A204.1 (cell line): ENCODE data around the gene L3MBTL4.

Experiments
- FAIRE-seq: peaks from 2 replicates; lab custom pipeline; 2012; peaks lifted over from hg19 to GRCh38; lab: Jason Lieb, UNC

L3MBTL4 gene

DNA sequence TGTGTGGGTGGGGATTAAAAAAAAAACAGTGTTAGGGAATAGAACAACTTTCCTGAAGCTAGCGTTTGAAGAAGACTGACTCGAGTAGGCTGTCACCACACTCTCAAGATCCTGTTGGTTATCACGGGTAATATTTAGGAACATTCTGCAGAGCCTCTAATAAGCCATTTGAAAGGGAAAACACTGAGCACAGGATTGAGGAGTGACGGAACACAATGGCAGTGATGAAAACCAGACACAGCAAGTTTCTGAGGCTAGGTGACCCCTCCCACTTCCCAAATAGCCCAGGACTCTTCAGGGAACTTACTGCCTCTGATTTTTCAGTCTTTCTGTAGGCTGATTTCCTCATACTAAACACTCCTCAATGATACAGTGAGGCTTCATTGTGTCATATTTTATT lies 431.2 kb downstream of the L3MBTL4 start:
- FAIRE-seq: no peak

- no peak for FAIRE-seq
Measured at GRCh38 chr18:5982332-5982731, 432.4 kb downstream of the L3MBTL4 start.

- FAIRE-seq: no peak
Measured at GRCh38 chr18:5980721-5981120, 434.0 kb downstream of the L3MBTL4 start.

DNA sequence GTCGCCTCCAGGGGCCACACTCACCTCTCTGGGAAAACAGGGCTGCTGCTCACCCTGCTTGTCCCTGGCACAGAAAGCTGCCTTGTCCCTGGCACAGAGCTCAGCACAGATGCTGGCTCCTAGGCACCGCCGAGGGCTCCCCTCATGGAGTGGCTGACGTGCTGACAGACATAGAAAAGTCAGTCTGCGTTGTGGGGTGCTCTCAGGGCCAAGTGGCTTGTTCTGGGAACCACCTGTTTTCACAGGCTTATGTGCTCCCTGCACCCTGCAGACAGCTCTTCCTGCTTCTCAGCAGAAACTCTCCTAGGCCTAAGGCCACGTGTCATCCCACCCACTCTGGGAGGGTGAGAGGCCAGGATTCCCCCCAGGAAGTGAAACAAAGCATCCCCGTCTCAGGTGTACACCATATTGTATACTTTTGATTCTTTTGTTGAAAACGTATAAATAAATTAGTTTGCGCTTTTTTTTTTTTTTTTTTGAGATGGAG lies 434.7 kb downstream of the L3MBTL4 start:
- no peak for FAIRE-seq

- no peak for FAIRE-seq
Measured at GRCh38 chr18:5979176-5979888, 435.4 kb downstream of the L3MBTL4 start.

DNA sequence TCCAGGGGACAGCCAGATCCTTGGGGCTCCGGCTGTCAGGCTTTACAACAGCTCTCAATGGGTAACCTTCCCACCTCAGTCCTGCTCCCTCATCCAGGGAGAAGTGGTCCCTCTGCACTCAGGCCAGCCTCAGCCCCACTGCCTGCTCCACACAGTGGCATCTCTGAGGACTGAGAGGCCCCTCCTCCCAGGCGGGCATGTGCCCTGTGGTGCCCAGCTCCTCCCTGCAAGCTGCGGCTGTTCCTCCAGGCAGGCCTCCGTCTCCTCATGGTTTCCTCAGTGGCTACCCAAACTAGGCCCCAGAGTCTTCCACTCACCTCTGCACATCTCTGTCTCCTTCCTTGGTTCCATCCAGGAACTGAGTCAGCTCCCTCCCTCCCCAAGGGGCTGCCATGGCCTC lies 437.7 kb downstream of the L3MBTL4 start:
- FAIRE-seq: no peak

- FAIRE-seq: no peak
Measured at GRCh38 chr18:5975111-5976002, 439.4 kb downstream of the L3MBTL4 start.

GRCh38 chr18:5974696-5975095 lies 440.0 kb downstream of the L3MBTL4 start:
- FAIRE-seq: no peak

DNA sequence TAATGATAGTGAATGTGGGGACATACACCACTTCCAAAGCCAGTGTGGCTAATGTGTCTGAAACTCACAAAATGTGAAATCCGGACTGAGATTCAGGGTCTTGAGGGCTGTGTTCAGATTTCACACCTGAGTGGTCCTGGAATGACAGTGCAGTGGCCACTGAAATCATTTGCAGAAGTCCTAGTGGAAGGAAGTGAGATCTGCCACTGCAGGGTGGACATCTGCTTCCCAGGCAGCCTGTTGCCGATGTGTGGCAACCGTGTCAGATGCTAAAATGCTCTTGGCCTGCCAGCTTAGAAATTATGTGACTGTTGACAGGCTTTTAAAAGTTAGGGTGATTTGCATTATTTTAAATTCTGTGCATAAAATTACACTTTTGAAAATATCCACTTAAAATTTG lies 441.6 kb downstream of the L3MBTL4 start:
- FAIRE-seq: no peak

- FAIRE-seq: no peak
Measured at GRCh38 chr18:5972298-5972697, 442.4 kb downstream of the L3MBTL4 start.

DNA sequence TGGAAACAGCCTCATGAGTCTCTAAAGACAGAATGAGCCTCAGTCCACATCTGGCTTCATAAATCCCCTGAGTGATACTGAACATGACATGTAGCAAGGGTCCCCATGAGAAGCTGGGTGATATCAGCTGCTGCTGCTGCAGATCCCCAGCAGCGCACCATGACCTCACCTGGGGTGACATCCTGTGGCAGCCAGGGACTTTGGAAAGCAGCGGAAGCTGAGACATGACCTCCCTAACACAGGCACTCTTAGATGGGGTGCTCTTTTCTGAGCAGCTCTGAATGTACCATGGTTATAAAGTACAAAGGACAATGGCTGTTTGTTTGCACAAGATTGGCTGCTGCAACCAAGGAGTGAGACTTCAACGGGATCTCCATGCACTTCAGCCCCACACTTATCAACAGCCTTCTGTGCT lies 444.7 kb downstream of the L3MBTL4 start:
- no peak for FAIRE-seq

- no peak for FAIRE-seq
Measured at GRCh38 chr18:5969355-5969988, 445.2 kb downstream of the L3MBTL4 start.

DNA sequence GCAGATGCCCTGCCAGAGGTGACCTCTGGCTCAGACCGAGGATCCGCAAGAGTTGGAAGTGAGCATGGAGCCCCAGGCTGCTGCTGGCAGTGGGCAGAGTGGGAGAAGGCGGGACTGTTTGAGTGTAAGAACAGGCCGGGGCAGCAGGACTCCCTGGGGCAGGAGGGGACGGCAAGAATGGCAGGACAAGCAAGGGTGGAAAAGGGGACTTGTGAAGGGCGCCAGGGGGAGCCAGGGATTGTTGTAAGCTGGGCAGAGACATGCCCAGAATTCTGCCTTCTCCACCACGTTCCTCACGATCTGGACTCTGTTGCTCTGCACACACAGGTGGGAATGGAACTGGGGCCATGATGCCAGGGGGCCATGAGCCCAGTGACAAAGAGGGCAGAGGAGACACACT lies 447.0 kb downstream of the L3MBTL4 start:
- FAIRE-seq: no peak

DNA sequence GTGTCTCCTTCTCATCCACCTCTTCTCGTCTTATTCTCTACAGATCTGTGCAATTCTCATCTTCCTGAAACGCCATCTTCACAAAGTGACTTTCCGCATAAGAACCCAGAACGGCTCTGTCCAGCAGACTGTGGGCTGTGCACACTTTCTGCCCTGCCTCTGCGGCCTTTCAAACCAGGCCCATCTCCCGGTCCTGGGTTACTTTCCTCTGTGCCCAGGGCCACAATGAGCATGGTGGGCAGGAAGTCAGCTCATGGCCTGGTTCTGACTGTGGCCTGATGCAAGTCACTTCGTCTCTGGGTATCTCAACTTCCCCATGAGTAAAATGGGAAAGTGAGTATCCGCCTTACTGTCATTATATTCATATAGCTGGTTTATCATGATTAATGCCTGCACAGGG lies 447.7 kb downstream of the L3MBTL4 start:
- FAIRE-seq: no peak

DNA sequence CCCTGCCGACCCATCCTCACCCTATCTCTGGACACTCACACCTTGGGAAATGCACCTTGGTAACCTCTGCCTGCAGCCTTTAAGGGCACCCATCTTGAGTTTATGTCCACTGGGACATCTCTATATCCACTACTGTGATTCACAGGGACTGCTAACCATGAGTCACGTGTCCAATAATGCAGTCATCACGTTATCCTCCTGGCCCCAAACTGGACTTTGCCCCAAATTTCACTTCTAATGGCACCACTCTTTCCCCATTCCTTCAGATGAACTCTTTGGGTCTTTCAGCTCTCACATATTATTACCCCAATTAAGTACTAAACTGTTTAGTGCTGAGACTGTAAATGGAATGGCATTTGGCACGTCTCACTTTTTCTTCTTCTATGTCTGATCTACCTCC lies 448.2 kb downstream of the L3MBTL4 start:
- no peak for FAIRE-seq

DNA sequence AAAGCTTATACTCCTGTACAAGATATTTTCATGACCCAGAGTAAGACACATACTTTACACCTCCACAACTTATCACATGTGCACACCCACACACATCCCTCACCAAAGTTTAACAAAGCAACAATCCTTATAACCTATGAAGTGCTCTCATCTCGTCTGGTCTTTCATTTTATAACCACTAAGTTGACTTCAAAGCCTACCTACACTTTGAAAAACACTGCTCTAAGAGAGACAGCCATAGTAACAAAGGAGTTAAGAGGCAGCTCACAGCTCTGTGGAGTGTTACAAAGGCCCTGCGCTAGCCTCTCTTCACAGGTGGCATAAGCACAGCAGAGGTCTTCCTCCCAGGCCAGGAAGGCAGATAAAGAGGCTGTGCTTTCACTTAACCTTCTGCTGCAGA lies 449.7 kb downstream of the L3MBTL4 start:
- no peak for FAIRE-seq

GRCh38 chr18:5964596-5964995 lies 450.1 kb downstream of the L3MBTL4 start:
- FAIRE-seq: no peak

DNA sequence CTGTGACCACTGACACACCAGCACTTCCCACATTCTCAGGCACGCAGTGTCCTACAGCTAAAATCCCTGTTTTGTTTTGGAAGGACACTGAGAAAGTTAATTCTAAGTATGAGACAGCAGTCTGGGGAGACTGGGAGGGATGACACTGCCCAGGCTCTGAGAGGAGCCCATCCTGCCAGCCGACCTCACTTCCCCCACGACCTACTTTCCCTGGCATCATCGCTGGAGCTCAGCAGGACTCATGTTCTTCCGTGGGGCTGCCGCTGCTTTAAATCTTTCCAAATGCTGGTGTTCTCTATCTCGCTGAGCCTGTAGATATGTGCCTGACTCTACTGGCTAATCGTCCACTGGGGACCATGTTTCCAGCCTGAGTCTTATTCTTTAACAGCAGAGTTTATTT lies 450.6 kb downstream of the L3MBTL4 start:
- no peak for FAIRE-seq

DNA sequence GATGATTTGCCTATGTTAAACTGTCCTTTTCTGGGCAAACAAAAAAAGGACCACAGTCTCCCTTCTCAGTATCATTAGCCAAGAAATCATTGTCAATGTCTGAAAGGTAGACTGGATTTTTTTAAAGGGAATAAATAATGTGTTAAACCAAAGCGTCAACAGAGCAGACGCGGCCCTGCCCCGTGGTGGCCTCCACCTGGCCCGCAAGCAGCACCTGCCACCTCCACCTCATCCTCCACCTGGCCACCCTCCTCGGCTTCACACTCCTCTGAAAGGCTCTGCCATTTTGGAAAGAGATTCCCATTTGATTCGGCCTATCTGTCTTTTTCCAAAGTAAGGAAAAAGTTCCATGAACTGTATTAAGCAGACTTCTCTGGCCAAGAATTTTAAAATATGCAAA lies 451.4 kb downstream of the L3MBTL4 start:
- FAIRE-seq: no peak

DNA sequence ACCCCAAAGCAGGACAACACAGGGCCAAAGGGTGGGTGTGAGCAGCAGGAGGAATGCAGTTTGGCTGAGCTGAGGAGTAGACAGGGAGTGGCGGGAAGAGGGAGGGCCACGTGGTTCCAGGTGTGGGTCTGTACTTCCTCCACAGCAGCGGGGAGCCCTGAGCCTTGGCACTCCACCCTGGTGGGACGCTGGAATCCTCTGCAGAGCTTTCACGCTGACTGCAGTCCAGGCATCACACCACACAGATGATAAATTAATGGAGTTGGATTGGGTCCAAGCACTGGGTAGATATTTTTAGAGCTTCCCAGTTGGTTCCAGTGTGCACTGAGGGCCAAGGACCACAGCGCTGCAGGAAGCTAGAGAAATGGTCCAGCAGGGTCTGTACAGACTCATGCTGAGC lies 452.3 kb downstream of the L3MBTL4 start:
- FAIRE-seq: no peak

GRCh38 chr18:5961828-5962150 lies 452.9 kb downstream of the L3MBTL4 start:
- FAIRE-seq: no peak

DNA sequence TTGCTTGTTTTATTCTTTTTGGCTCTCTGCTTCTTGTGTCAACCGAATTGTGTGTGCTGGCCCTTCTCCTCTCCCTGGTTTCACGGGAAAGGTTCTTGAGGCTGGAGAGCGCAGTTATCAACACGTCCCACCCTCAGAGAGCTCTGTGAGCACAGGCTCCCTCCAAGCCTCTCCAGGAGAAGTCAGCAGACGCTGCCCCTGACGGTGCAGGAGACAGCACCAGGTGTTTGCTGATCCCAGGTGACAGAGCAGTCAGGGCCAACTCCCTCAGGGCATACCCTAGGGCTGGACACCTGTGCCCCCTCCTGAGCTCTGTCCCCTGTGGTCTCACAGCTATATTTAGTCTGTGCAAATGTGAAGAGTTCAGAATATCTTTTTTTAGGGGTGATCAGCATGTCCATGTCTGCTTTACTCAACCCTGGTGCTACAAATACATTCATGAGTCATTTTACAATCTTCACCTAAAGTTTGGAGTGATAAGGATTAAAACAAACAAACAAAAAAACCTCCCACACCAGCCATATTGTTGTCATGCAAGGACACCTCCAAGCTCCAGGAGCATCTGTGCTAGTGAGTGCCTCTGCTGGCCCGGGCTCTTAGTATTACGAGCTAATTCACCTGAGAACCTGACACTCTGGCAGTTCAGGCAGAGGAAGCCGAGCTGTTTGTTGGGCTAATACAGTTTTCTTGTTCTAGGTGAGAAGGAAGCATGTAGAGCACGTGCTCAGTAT lies 453.4 kb downstream of the L3MBTL4 start:
- no peak for FAIRE-seq

- FAIRE-seq: no peak
Measured at GRCh38 chr18:5958822-5959221, 455.9 kb downstream of the L3MBTL4 start.
